ENCODE results near the gene MUCL3. TPM values are rescaled to one million over a fixed set of nuclear protein-coding genes. Genes with fewer than 3 reads are reported as not detected.
"Not testable (repeated sequence)": the region's sequence is repeated elsewhere in the genome, so short reads cannot be mapped to it uniquely, and the experiment has no call there.

MUCL3 gene
- total RNA-seq, 3 donors from 2014 or later = 0.07 TPM; not detected in 2

DNA sequence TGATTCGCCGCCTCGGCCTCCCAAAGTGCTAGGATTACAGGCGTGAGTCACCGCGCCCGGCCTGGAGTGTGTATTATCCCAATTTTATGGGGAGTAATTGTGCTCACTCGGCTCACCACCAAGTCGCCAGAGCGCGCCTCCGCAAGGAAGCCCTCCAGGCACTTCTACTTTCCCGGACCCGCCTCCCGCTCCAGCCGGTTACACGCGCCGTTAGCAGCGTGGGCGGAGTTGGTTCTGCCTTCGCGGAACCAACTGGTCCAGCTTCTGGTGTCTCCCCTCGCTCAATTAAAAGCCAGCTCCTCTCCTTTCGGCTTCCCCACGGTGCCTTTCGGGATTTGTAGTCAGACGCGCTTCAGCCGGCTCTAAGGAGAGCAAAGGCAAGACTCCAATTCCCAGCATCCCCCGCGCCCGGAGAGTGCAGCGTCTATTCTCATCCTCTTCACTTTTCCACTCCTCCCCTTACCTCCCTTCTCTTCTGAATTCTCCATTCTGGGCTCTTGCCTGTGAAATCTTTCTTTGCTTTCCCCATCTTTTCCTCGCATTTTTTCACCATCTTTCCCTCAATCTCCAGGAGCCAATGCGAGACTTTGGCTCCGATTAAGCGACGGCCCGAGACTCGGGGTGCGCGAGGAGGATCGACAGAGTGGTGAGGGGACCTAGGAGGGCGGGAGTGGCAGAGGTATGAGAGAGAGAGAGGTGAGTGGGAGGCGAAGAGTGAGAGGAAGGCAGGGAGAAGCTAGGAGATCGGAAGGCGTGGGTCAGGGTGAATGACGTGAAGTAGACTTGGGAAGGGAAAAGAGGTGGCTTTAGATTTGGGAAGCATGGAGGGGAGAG lies 32.8 kb upstream of the MUCL3 start, which contains the start of gene GTF2H4:
TSS of gene GTF2H4 (plus strand) at position 450 of the 834 bp plus-strand sequence.
- peak; percentile 97 for ATAC-seq
- H3K4me1 ChIP-seq (ENCODE audit: low read depth) = peaks cover 10% of the 10 kb centered on the region
- peak; percentile 96 to 98 (median 96) for DNase-seq
- H3K36me3 ChIP-seq (ENCODE audit: low read depth) = peaks cover 3% of the 10 kb centered on the region
- TF ChIP-seq CTCF (IDR thresholded peaks at IDR 0.05) = peak; percentile 11
- H3K9me3 ChIP-seq = no peaks in the 10 kb centered on the region
- intact Hi-C loops (cut with DNase I, micrococcal nuclease) = no loop called here
- peak within 1 kb of the TSS; percentile 70 for H3K4me3 ChIP-seq

DNA sequence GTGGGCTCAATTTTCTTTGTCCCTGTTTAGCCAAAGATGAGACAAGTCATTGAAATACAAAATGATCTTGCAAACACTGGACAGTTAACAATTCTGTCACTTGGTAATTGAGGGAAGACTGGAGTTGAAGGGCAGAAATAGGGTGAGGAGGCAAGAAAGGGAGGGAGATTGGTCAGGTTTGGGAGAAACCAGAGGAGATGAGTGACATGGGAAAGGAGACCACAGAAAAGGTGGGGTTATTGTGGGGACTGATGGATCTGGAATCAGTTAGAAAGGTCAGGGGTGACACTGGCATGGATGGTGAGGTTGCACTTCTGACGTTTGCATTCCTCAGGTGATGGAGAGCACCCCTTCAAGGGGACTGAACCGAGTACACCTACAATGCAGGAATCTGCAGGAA lies 32.1 kb upstream of the MUCL3 start:
- intact Hi-C loops (cut with DNase I, micrococcal nuclease) = no loop called here
- peaks cover 14% of the 10 kb centered on the region for H3K4me1 ChIP-seq (ENCODE audit: low read depth)
- H3K9me3 ChIP-seq = no peaks in the 10 kb centered on the region
- H3K4me3 ChIP-seq = peak overlapping the region; percentile 70
- TF ChIP-seq CTCF (IDR thresholded peaks at IDR 0.05) = no peak
- no peak for ATAC-seq
- no peak for DNase-seq
- H3K36me3 ChIP-seq (ENCODE audit: low read depth) = peaks cover 3% of the 10 kb centered on the region

DNA sequence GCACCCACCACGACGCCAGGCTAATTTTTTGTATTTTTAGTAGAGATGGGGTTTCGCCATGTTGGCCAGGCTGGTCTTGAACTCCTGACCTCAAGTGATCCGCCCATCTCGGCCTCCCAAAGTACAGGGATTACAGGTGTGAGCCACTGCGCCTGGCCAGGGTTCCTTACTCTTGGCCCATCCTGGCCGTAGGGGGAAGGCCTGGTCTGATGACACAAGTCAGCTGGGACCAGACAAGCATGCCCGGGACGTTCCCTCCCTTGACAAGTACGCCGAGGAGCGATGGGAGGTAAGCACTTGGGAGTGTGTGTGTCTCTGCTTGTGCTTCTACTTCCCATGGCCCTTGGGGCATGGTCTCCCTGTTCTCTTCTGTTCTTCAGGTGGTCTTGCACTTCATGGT lies 30.3 kb upstream of the MUCL3 start:
- H3K9me3 ChIP-seq; ATAC-seq; H3K4me3 ChIP-seq; H3K36me3 ChIP-seq (ENCODE audit: low read depth); intact Hi-C loops (cut with DNase I, micrococcal nuclease): not testable (repeated sequence)
- DNase-seq = peak in 2 of 3 donors; percentile 23 to 45
- peaks cover 25% of the 10 kb centered on the region for H3K4me1 ChIP-seq (ENCODE audit: low read depth)

DNA sequence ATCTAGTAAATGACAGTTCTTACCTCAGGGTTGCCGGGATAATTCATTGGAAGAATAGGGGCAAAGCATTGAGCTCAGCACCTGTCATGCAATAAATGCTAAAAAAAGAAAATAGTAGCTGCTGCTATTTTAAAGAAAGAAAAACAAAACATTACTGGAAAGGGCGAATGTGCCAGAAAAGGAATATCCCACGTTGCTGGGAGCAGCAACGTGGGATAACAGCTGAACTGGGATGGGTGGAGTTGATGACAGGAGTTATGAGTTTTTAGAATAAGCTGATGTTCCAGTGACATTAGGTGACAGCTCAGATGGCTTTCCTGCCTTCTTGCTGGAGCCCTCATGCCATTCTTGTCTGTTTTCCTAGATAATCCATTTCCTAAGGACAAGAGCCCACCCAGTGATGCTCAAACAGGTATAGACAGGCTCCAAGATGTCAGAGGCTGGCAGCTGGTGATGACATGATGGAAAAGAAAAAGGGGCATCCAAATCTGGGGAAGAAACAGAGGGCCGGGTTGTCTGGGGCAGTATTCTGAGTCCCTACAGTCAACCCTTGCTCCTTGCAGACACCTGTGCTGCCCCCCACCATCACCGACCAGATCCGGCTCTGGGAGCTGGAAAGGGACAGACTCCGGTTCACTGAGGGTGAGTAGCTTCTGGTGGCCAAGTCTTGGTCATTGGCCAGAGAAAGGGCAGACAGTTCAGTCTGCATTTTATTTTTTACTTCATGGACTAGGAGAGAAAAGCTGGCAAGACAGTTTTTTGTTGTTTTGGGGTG lies 27.8 kb upstream of the MUCL3 start:
- H3K4me3 ChIP-seq = no peak overlapping the region
- peaks cover 2% of the 10 kb centered on the region for H3K36me3 ChIP-seq (ENCODE audit: low read depth)
- no peak for TF ChIP-seq CTCF (IDR thresholded peaks at IDR 0.05)
- ATAC-seq (no peak), DNase-seq (peak in 1 of 3 donors; percentile 36)
- intact Hi-C loops (cut with DNase I, micrococcal nuclease) = no loop called here
- no peaks in the 10 kb centered on the region for H3K9me3 ChIP-seq
- peaks cover 25% of the 10 kb centered on the region for H3K4me1 ChIP-seq (ENCODE audit: low read depth)

DNA sequence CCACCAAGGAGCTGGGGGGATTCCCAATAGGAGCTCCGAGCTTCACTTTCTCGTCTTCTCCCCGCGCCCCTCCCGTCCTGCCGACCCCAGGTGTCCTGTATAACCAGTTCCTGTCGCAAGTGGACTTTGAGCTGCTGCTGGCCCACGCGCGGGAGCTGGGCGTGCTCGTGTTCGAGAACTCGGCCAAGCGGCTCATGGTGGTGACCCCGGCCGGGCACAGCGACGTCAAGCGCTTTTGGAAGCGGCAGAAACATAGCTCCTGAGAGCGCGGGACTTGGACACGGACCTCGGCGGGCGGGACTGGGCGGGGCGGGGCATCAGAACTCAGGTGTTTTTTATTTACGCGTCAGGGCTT lies 27.1 kb upstream of the MUCL3 start:
- no peak for ATAC-seq
- intact Hi-C loops (cut with DNase I, micrococcal nuclease) = no loop called here

More for the DNA sequence above, 27.1 kb upstream of the MUCL3 start:
- no peaks in the 10 kb centered on the region for H3K9me3 ChIP-seq
- H3K4me1 ChIP-seq (ENCODE audit: low read depth) = peaks cover 20% of the 10 kb centered on the region
- no peak for DNase-seq
- TF ChIP-seq CTCF (IDR thresholded peaks at IDR 0.05) = no peak
- peak overlapping the region; percentile 24 for H3K4me3 ChIP-seq
- no peaks in the 10 kb centered on the region for H3K36me3 ChIP-seq (ENCODE audit: low read depth)
